GM12878 (cell line): Measurements from ENCODE around the gene MAN2B2. TPM values are rescaled to one million over a fixed set of nuclear protein-coding genes. Genes with fewer than 3 reads are reported as not detected.

Experiments
- ATAC-seq: fragments of 200-7000 bp; cut with Tn5 transposase; 3 replicates; pipeline ENCODE4 v1.9.1; 2020; ENCODE audit warnings: mild to moderate bottlenecking, moderate library complexity
- BruUV-seq: library from RNA; stranded (reverse); fragments of 400-500 nt; replicated peaks from 2 replicates; lab custom pipeline; 2021; lab: Mats Ljungman, UMichigan
- CTCF ChIA-PET: fragments of 300-600 bp; sonication (Branson Sonifier 250); formaldehyde crosslinking; extraction: SDS; loops from one replicate; lab custom pipeline; 2021; ENCODE audit warnings: inconsistent platforms; lab: Yijun Ruan, JAX
- POLR2A ChIA-PET: fragments of 350-600 bp; formaldehyde crosslinking; extraction: SDS; loops from one replicate; lab custom pipeline; 2021; ENCODE audit warnings: inconsistent platforms; lab: Charles Lee
- RAD21 ChIA-PET: fragments of 300-600 bp; sonication (Branson Sonifier 250); formaldehyde crosslinking; loops from one replicate; lab custom pipeline; 2023; ENCODE audit warnings: antibody characterized with exemption; ENCODE audit not compliant: unreplicated experiment; lab: Charles Lee
- SMC1A ChIA-PET: fragments of 300-600 bp; sonication (Branson Sonifier 250); formaldehyde crosslinking; loops from one replicate; lab custom pipeline; 2023; ENCODE audit not compliant: unreplicated experiment, uncharacterized antibody; lab: Charles Lee
- DNase-seq: peaks from one replicate; pipeline ENCODE4 v3.0.0-alpha.2; 2011; ENCODE audit warnings: low read depth, low spot score
- FAIRE-seq: peaks from 3 replicates; lab custom pipeline; 2011; peaks lifted over from hg19 to GRCh38; lab: Jason Lieb, UNC
- H2AFZ ChIP-seq: 2 replicates; pipeline ENCODE4 v1.6.0; 2011; ENCODE audit warnings: low read depth, low read length, control low read depth; ENCODE audit not compliant: control insufficient read depth
- H3K27ac ChIP-seq: 2 replicates; pipeline ENCODE4 v1.5.1; 2011; ENCODE audit warnings: control low read depth; ENCODE audit not compliant: control insufficient read depth, insufficient read depth
- H3K27me3 ChIP-seq, 2 experiments: replicated peaks in 1 of 2; 2 replicates each; pipeline versions ENCODE4 v1.6.0 to v1.6.1; 2011; ENCODE audit warnings: low read length in 1 of 2; ENCODE audit not compliant: control insufficient read depth in 2 of 2, insufficient read depth in 2 of 2
- H3K36me3 ChIP-seq, 2 experiments: 2 replicates each; pipeline ENCODE4 v1.5.1; 2011; ENCODE audit warnings: low read length in 1 of 2; ENCODE audit not compliant: control insufficient read depth in 2 of 2, insufficient read depth in 2 of 2
- H3K4me1 ChIP-seq: 2 replicates; pipeline ENCODE4 v1.6.1; 2011; ENCODE audit warnings: mild to moderate bottlenecking, low read length, moderate library complexity, mixed read lengths; ENCODE audit not compliant: control insufficient read depth, insufficient read depth
- H3K4me2 ChIP-seq: 2 replicates; pipeline ENCODE4 v1.6.0; 2011; ENCODE audit warnings: control low read depth; ENCODE audit not compliant: control insufficient read depth, insufficient read depth
- H3K4me3 ChIP-seq: fragments of 200-600 bp; sonication (generic); 2 replicates; pipeline ENCODE4 v1.5.1; 2016
- H3K79me2 ChIP-seq: 2 replicates; pipeline ENCODE4 v1.6.0; 2011; ENCODE audit warnings: low read length; ENCODE audit not compliant: control insufficient read depth, insufficient read depth
- H3K9ac ChIP-seq: 2 replicates; pipeline ENCODE4 v1.8.0; 2011; ENCODE audit warnings: low read length, control low read depth, mixed read lengths; ENCODE audit not compliant: control insufficient read depth, insufficient read depth
- H3K9me3 ChIP-seq: replicated peaks from 3 replicates; pipeline ENCODE4 v1.5.1; 2011; ENCODE audit warnings: mild to moderate bottlenecking, low read length; ENCODE audit not compliant: control insufficient read depth, insufficient read depth
- H4K20me1 ChIP-seq: 2 replicates; pipeline ENCODE4 v1.6.0; 2011; ENCODE audit not compliant: control insufficient read depth, insufficient read depth
- ASH2L ChIP-seq: fragments of 300-600, 200-600 bp; sonication (generic); IDR thresholded peaks from 2 replicates; pipeline ENCODE4 v1.6.1; 2017; ENCODE audit warnings: low read depth, mild to moderate bottlenecking, borderline replicate concordance
- CBX5 ChIP-seq: sonication (generic); IDR thresholded peaks from 2 replicates; pipeline ENCODE4 v1.6.1; 2016; ENCODE audit warnings: low read depth, moderate library complexity, mild to moderate bottlenecking, inconsistent platforms
- CREM ChIP-seq: IDR thresholded peaks from 2 replicates; pipeline ENCODE4 v1.6.1; 2014; ENCODE audit warnings: antibody characterized with exemption, low read depth
- CTCF ChIP-seq, 3 experiments: IDR thresholded peaks in 2 of 3; conservative IDR thresholded peaks in 1 of 3; 2 replicates each; pipeline ENCODE4 v1.5.1; 2011; ENCODE audit warnings: low read depth in 3 of 3, low read length in 3 of 3, mild to moderate bottlenecking in 3 of 3, control low read depth in 2 of 3, moderate library complexity in 2 of 3, inconsistent platforms in 1 of 3, mixed read lengths in 1 of 3; ENCODE audit not compliant: control insufficient read depth in 2 of 3, insufficient read depth in 1 of 3; ENCODE audit errors: extremely low read depth in 1 of 3
- EP300 ChIP-seq, 2 experiments: fragments of 150-350 bp in 1 of 2; IDR thresholded peaks; 2 replicates each; pipeline ENCODE4 v1.6.1; 2011 to 2012; ENCODE audit warnings: low read depth in 2 of 2, low read length in 2 of 2, borderline replicate concordance in 1 of 2, improper control_type of control experiment in 1 of 2, inconsistent platforms in 1 of 2; ENCODE audit not compliant: control insufficient read depth in 1 of 2
- HDAC6 ChIP-seq: fragments of 200-600 bp; sonication (generic); IDR thresholded peaks from one replicate; pipeline ENCODE4 v1.8.0; 2017; ENCODE audit warnings: antibody characterized with exemption; ENCODE audit not compliant: unreplicated experiment
- IRF4 ChIP-seq: IDR thresholded peaks from 2 replicates; pipeline ENCODE4 v1.6.1; 2011; ENCODE audit warnings: low read depth, low read length
- MXI1 ChIP-seq: fragments of 150-350 bp; IDR thresholded peaks from 2 replicates; pipeline ENCODE4 v1.6.1; 2011; ENCODE audit warnings: low read depth, mild to moderate bottlenecking, inconsistent platforms, low read length, improper control_type of control experiment
- NFYA ChIP-seq: IDR thresholded peaks from 2 replicates; pipeline ENCODE4 v1.6.1; 2011; ENCODE audit warnings: low read depth, mild to moderate bottlenecking, low read length, improper control_type of control experiment, borderline replicate concordance
- NFYB ChIP-seq: IDR thresholded peaks from 2 replicates; pipeline ENCODE4 v1.6.1; 2011; ENCODE audit warnings: low read depth, mild to moderate bottlenecking, low read length, improper control_type of control experiment, moderate library complexity; ENCODE audit not compliant: insufficient read depth
- RCOR1 ChIP-seq: conservative IDR thresholded peaks from 2 replicates; pipeline ENCODE4 v1.6.1; 2012; ENCODE audit warnings: low read depth, low read length, improper control_type of control experiment
- SMAD1 ChIP-seq: fragments of 450-650 bp; IDR thresholded peaks from 2 replicates; pipeline ENCODE4 v1.6.1; 2018; ENCODE audit warnings: mild to moderate bottlenecking, low read depth; ENCODE audit not compliant: partially characterized antibody
- SMAD5 ChIP-seq: IDR thresholded peaks from 2 replicates; pipeline ENCODE4 v1.6.1; 2016; ENCODE audit warnings: antibody characterized with exemption, low read depth
- USF2 ChIP-seq: IDR thresholded peaks from 2 replicates; pipeline ENCODE4 v1.6.1; 2011; ENCODE audit warnings: low read depth, low read length, improper control_type of control experiment, borderline replicate concordance
- ZNF24 ChIP-seq: fragments of 450-650 bp; IDR thresholded peaks from 2 replicates; pipeline ENCODE4 v1.6.1; 2017; ENCODE audit warnings: antibody characterized with exemption, mild to moderate bottlenecking
- ZNF274 ChIP-seq: IDR thresholded peaks from one replicate; pipeline ENCODE4 v1.8.0; 2011; ENCODE audit not compliant: insufficient read length, insufficient read depth
- ZNF622 ChIP-seq: fragments of 450-650 bp; IDR thresholded peaks from 2 replicates; pipeline ENCODE4 v1.6.1; 2017; ENCODE audit warnings: mild to moderate bottlenecking, inconsistent platforms
- WGBS: methylation state at CpG from one replicate; pipeline ENCODE4 v1.1.6; 2016; ENCODE audit warnings: low lambda C conversion rate; ENCODE audit not compliant: insufficient replicate concordance, insufficient coverage; ENCODE audit errors: missing lambda C conversion rate; 5-methylcytosine and 5-hydroxymethylcytosine counted together
- in situ Hi-C: fragments of 300-500 bp; cut with MboI; formaldehyde crosslinking; loops from 9 replicates; pipeline ENCODE4 v1.14.3; 2018; ENCODE audit warnings: mixed read lengths
- intact Hi-C: fragments of 100-400 bp; cut with micrococcal nuclease; formaldehyde crosslinking; loops from one replicate; pipeline ENCODE4 v1.14.2; 2022; ENCODE audit not compliant: unreplicated experiment
- polyA plus RNA-seq, 11 experiments: library from polyadenylated mRNA; depleted of rRNA in 4 of 11; unstranded in 6 of 11; stranded (reverse) in 5 of 11; fragments of >200 nt; fragmentation: Nextera tagmentation in 4 of 11; fragmentation: Illumina TruSeq in 1 of 11; extraction: Ambion mirVana in 4 of 11; extraction: Trizol in 1 of 11; gene quantifications; 1 replicate in 1 of 11; 2 replicates in 10 of 11; pipeline versions ENCODE4 v1.2.1 to v1.2.3, GENCODE V29; 2011 to 2016; ENCODE audit warnings: inconsistent platforms in 2 of 11, missing spikeins in 2 of 11, low read depth in 1 of 11
- total RNA-seq, 4 experiments: library from RNA; depleted of rRNA in 3 of 4; stranded (reverse); fragments of >200 nt in 3 of 4; fragmentation: Illumina TruSeq in 1 of 4; extraction: Trizol in 1 of 4; gene quantifications; 2 replicates each; pipeline versions ENCODE4 v1.2.1 to v1.2.3, GENCODE V29; 2013 to 2021
- TF ChIP-seq, protein P1 (sequence below): fragments of 150-350 bp; IDR thresholded peaks from 2 replicates; pipeline ENCODE4 v1.6.1; 2016; ENCODE audit warnings: low read depth, low read length
- TF ChIP-seq, protein P2 (sequence below): fragments of 450-650 bp; IDR thresholded peaks from 2 replicates; pipeline ENCODE4 v1.6.1; 2016; ENCODE audit warnings: mild to moderate bottlenecking

The MAN2B2 gene
- total and polyA plus RNA-seq, 10 of the 15 experiments (the other 5 are each of a cell fraction or from before 2014, with no cell fraction given): 0.47 to 14.5 (median 7.0) TPM

GRCh38 chr4:6576512-6576911 lies 1.5 kb downstream of the MAN2B2 start:
- Histone ChIP-seq H2AFZ (no peak overlapping the region), H3K9me3 (no peaks in the 10 kb centered on the region), H3K4me3 (0 out of 2 replicates have a peak overlapping the region, but pooled peaks have one; percentile 91), H3K4me1 (peaks cover 12% of the 10 kb centered on the region), H3K27ac (no peak overlapping the region), H3K79me2 (peaks cover 8% of the 10 kb centered on the region), H3K9ac (no peak overlapping the region), H3K4me2 (no peak overlapping the region), H3K27me3 (no peaks in the 10 kb centered on the region; a peak in 1 of 4 replicates), H3K36me3 (peaks cover 0 to 5% of the 10 kb centered on the region in 2 experiments; a peak in 3 of 4 replicates), H4K20me1 (no peaks in the 10 kb centered on the region)
- intact Hi-C loops (no loop called here), in situ Hi-C loops (no loop called here)
- SMC1A ChIA-PET: no interaction called here
- POLR2A ChIA-PET: no interaction called here
- RAD21 ChIA-PET: no interaction called here
- ATAC-seq (no peak), DNase-seq (no peak), FAIRE-seq (no peak)
- BruUV-seq: no TSS peak
- CTCF ChIA-PET: no interaction called here
- 98% methylated on average over 14 of the region's 16 CpGs for WGBS
- TF ChIP-seq NFYA (no peak), CREM (no peak), MXI1 (no peak), ZNF24 (no peak), SMAD5 (no peak), IRF4 (no peak), ZNF274 (no peak), SMAD1 (no peak), EP300 (IDR thresholded peaks at IDR 0.05; ENCODE audit: borderline replicate concordance in 1 of 2, control insufficient read depth in 1 of 2, low read depth in 2 of 2, low read length in 2 of 2) (no peak), RCOR1 (no peak), CTCF (IDR thresholded peaks at IDR 0.05 in 2 of 3, conservative IDR thresholded peaks at IDR 0.05 in 1 of 3; ENCODE audit: control insufficient read depth in 2 of 3, extremely low read depth in 1 of 3, insufficient read depth in 1 of 3, low read depth in 3 of 3, low read length in 3 of 3) (no peak), ZNF622 (no peak), HDAC6 (no peak), ASH2L (no peak), USF2 (no peak), NFYB (no peak), CBX5 (no peak)
- TF ChIP-seq, protein P1, sequence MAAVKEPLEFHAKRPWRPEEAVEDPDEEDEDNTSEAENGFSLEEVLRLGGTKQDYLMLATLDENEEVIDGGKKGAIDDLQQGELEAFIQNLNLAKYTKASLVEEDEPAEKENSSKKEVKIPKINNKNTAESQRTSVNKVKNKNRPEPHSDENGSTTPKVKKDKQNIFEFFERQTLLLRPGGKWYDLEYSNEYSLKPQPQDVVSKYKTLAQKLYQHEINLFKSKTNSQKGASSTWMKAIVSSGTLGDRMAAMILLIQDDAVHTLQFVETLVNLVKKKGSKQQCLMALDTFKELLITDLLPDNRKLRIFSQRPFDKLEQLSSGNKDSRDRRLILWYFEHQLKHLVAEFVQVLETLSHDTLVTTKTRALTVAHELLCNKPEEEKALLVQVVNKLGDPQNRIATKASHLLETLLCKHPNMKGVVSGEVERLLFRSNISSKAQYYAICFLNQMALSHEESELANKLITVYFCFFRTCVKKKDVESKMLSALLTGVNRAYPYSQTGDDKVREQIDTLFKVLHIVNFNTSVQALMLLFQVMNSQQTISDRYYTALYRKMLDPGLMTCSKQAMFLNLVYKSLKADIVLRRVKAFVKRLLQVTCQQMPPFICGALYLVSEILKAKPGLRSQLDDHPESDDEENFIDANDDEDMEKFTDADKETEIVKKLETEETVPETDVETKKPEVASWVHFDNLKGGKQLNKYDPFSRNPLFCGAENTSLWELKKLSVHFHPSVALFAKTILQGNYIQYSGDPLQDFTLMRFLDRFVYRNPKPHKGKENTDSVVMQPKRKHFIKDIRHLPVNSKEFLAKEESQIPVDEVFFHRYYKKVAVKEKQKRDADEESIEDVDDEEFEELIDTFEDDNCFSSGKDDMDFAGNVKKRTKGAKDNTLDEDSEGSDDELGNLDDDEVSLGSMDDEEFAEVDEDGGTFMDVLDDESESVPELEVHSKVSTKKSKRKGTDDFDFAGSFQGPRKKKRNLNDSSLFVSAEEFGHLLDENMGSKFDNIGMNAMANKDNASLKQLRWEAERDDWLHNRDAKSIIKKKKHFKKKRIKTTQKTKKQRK: no peak
- TF ChIP-seq, protein P2, sequence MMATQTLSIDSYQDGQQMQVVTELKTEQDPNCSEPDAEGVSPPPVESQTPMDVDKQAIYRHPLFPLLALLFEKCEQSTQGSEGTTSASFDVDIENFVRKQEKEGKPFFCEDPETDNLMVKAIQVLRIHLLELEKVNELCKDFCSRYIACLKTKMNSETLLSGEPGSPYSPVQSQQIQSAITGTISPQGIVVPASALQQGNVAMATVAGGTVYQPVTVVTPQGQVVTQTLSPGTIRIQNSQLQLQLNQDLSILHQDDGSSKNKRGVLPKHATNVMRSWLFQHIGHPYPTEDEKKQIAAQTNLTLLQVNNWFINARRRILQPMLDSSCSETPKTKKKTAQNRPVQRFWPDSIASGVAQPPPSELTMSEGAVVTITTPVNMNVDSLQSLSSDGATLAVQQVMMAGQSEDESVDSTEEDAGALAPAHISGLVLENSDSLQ: no peak
